Measurements from ENCODE around the gene MYH1. TPM values are rescaled to one million over a fixed set of nuclear protein-coding genes. Genes with fewer than 3 reads are reported as not detected.

MYH1 gene
- total RNA-seq, 1 donor from 2014 or later = not detected

- H3K27me3 Mint-ChIP-seq (ENCODE audit: low read depth) = peaks cover 30% of the 10 kb centered on the region
- H3K9me3 Mint-ChIP-seq = peaks cover 6% of the 10 kb centered on the region
- no peaks in the 10 kb centered on the region for H3K4me1 Mint-ChIP-seq
- no peak overlapping the region for H3K4me3 Mint-ChIP-seq
- no peak for TF ChIP-seq CTCF (IDR thresholded peaks at IDR 0.05; ENCODE audit: unreplicated experiment)
- H3K27ac Mint-ChIP-seq = no peak overlapping the region
- DNase-seq (ENCODE audit: low spot score in 2 of 2, unreplicated experiment in 2 of 2) = no peak
- H3K36me3 Mint-ChIP-seq = no peaks in the 10 kb centered on the region
Observed at GRCh38 chr17:10527419-10527818, 9.1 kb upstream of the MYH1 start.

GRCh38 chr17:10526517-10526916, 8.2 kb upstream of the MYH1 start:
- TF ChIP-seq CTCF (IDR thresholded peaks at IDR 0.05; ENCODE audit: unreplicated experiment) = no peak
- Mint-ChIP-seq H3K4me1 (no peaks in the 10 kb centered on the region), H3K4me3 (no peak overlapping the region), H3K27ac (no peak overlapping the region), H3K27me3 (ENCODE audit: low read depth) (peaks cover 24% of the 10 kb centered on the region), H3K9me3 (peaks cover 10% of the 10 kb centered on the region), H3K36me3 (no peaks in the 10 kb centered on the region)
- no peak for DNase-seq (ENCODE audit: low spot score in 2 of 2, unreplicated experiment in 2 of 2)

DNA sequence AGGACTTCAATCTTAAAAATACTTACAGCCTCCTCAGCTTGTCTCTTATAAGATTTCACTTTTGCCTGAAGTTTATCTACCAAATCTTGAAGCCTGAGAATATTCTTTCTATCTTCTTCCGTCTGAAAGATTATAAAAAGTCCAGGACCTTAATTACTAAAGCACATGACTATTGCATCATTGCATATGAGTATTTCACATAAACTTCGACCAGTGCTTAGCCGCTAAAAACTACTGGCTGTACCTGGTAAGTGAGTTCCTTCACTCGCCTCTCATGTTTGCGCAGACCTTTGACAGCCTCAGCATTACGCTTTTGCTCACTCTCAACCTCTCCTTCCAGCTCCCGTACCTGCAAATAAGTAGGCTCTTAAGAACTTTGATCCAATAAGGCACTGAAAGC, 4.7 kb upstream of the MYH1 start:
- Mint-ChIP-seq H3K36me3 (no peaks in the 10 kb centered on the region), H3K27me3 (ENCODE audit: low read depth) (peaks cover 25% of the 10 kb centered on the region), H3K27ac (no peak overlapping the region), H3K9me3 (peaks cover 10% of the 10 kb centered on the region), H3K4me3 (no peak overlapping the region), H3K4me1 (no peaks in the 10 kb centered on the region)
- DNase-seq (ENCODE audit: low spot score in 2 of 2, unreplicated experiment in 2 of 2) = no peak
- TF ChIP-seq CTCF (IDR thresholded peaks at IDR 0.05; ENCODE audit: unreplicated experiment) = no peak

GRCh38 chr17:10521949-10522348, 3.6 kb upstream of the MYH1 start:
- Mint-ChIP-seq H3K4me1 (no peaks in the 10 kb centered on the region), H3K27me3 (ENCODE audit: low read depth) (peaks cover 27% of the 10 kb centered on the region), H3K36me3 (no peaks in the 10 kb centered on the region), H3K9me3 (peaks cover 10% of the 10 kb centered on the region), H3K4me3 (no peak overlapping the region), H3K27ac (no peak overlapping the region)
- TF ChIP-seq CTCF (IDR thresholded peaks at IDR 0.05; ENCODE audit: unreplicated experiment) = no peak
- DNase-seq (ENCODE audit: low spot score in 2 of 2, unreplicated experiment in 2 of 2) = no peak

- Mint-ChIP-seq H3K9me3 (no peaks in the 10 kb centered on the region), H3K27me3 (ENCODE audit: low read depth) (peaks cover 35% of the 10 kb centered on the region), H3K4me1 (no peaks in the 10 kb centered on the region), H3K36me3 (no peaks in the 10 kb centered on the region), H3K4me3 (no peak overlapping the region), H3K27ac (no peak overlapping the region)
- no peak for TF ChIP-seq CTCF (IDR thresholded peaks at IDR 0.05; ENCODE audit: unreplicated experiment)
- no peak for DNase-seq (ENCODE audit: low spot score in 2 of 2, unreplicated experiment in 2 of 2)
Observed at GRCh38 chr17:10516638-10517037, 1.7 kb downstream of the MYH1 start.

GRCh38 chr17:10516065-10516464, 2.3 kb downstream of the MYH1 start:
- no peaks in the 10 kb centered on the region for H3K4me1 Mint-ChIP-seq

More at GRCh38 chr17:10516065-10516464, 2.3 kb downstream of the MYH1 start:
- H3K9me3 Mint-ChIP-seq = no peaks in the 10 kb centered on the region
- no peak overlapping the region for H3K27ac Mint-ChIP-seq
- no peaks in the 10 kb centered on the region for H3K36me3 Mint-ChIP-seq
- no peak for DNase-seq (ENCODE audit: low spot score in 2 of 2, unreplicated experiment in 2 of 2)
- no peak for TF ChIP-seq CTCF (IDR thresholded peaks at IDR 0.05; ENCODE audit: unreplicated experiment)
- H3K27me3 Mint-ChIP-seq (ENCODE audit: low read depth) = peaks cover 35% of the 10 kb centered on the region
- no peak overlapping the region for H3K4me3 Mint-ChIP-seq

Data from mesothelial cell of epicardium (in vitro differentiated cells).